OCI-LY3 (cell line): ENCODE measurements around the gene ZMIZ1.

Experiments
- H2AFZ ChIP-seq: fragments of 200-600, 300-600 bp; shearing (Covaris generic); 2 replicates; pipeline ENCODE4 v1.6.0; 2014; ENCODE audit warnings: antibody characterized with exemption, low read depth, low read length
- H3K27ac ChIP-seq: fragments of 200-600, 300-600 bp; sonication (generic); 2 replicates; pipeline ENCODE4 v1.5.1; 2014; ENCODE audit warnings: mild to moderate bottlenecking, low read length, moderate library complexity, mixed read lengths
- H3K27me3 ChIP-seq: fragments of 200-600, 300-600 bp; sonication (generic); 2 replicates; pipeline ENCODE4 v1.6.1; 2014; ENCODE audit warnings: low read depth, low read length, mixed read lengths
- H3K36me3 ChIP-seq: fragments of 200-600, 300-600 bp; sonication (generic); replicated peaks from 2 replicates; pipeline ENCODE3; 2014; ENCODE audit warnings: low read depth, low read length, mixed read lengths
- H3K4me1 ChIP-seq: fragments of 300-600, 200-600 bp; sonication (generic); 2 replicates; pipeline ENCODE4 v1.6.1; 2014; ENCODE audit warnings: low read length, mixed read lengths
- H3K4me2 ChIP-seq: fragments of 200-600, 300-600 bp; sonication (generic); 2 replicates; pipeline ENCODE4 v1.6.1; 2014; ENCODE audit warnings: low read length, mixed read lengths
- H3K4me3 ChIP-seq: fragments of 300-600, 200-600 bp; sonication (generic); 2 replicates; pipeline ENCODE4 v1.5.1; 2014; ENCODE audit warnings: antibody characterized with exemption, mild to moderate bottlenecking, low read length, moderate library complexity
- H3K79me2 ChIP-seq: fragments of 300-600, 200-600 bp; shearing (Covaris generic); 2 replicates; pipeline ENCODE4 v1.6.1; 2014; ENCODE audit warnings: mild to moderate bottlenecking, low read length, mixed read lengths
- H3K9ac ChIP-seq: fragments of 300-600, 200-600 bp; shearing (Covaris generic); 2 replicates; pipeline ENCODE4 v1.6.0; 2014; ENCODE audit warnings: mild to moderate bottlenecking, low read length, moderate library complexity
- H3K9me3 ChIP-seq: fragments of 200-600, 300-600 bp; shearing (Covaris generic); 2 replicates; pipeline ENCODE4 v1.6.1; 2014; ENCODE audit warnings: low read length, mixed read lengths; ENCODE audit not compliant: insufficient read depth
- H4K20me1 ChIP-seq: fragments of 200-600, 300-600 bp; sonication (generic); 2 replicates; pipeline ENCODE4 v1.6.1; 2016; ENCODE audit warnings: low read length, mixed read lengths; ENCODE audit not compliant: insufficient read depth
- CTCF ChIP-seq: fragments of 200-600, 300-600 bp; sonication (generic); IDR thresholded peaks from 2 replicates; pipeline ENCODE4 v1.5.1; 2014; ENCODE audit warnings: antibody characterized with exemption, low read length, low read depth
- EZH2phosphoT487 ChIP-seq: fragments of 200-600 bp; shearing (Covaris generic); IDR thresholded peaks from 2 replicates; pipeline ENCODE4 v1.6.1; 2018; ENCODE audit warnings: antibody characterized with exemption, mixed run types, low read depth

The ZMIZ1 gene

GRCh38 chr10:79187121-79187940 lies 118.6 kb downstream of the ZMIZ1 start:
- H3K4me1 ChIP-seq = peaks cover 8% of the 10 kb centered on the region
- H3K4me2 ChIP-seq = no peak overlapping the region
- no peaks in the 10 kb centered on the region for H3K79me2 ChIP-seq
- H3K9me3 ChIP-seq = no peaks in the 10 kb centered on the region
- no peak overlapping the region for H3K9ac ChIP-seq
- no peak overlapping the region for H3K27ac ChIP-seq
- H3K4me3 ChIP-seq = no peak overlapping the region
- H4K20me1 ChIP-seq = no peaks in the 10 kb centered on the region
- H2AFZ ChIP-seq = no peak overlapping the region
- H3K36me3 ChIP-seq = no peaks in the 10 kb centered on the region
- TF ChIP-seq EZH2phosphoT487 (no peak), CTCF (no peak)
- 0 out of 2 replicates have a peak, but pooled peaks cover 5% of the 10 kb centered on the region for H3K27me3 ChIP-seq

GRCh38 chr10:79188154-79188965 lies 119.6 kb downstream of the ZMIZ1 start:
- no peak overlapping the region for H3K27ac ChIP-seq

GRCh38 chr10:79189181-79189580 lies 120.4 kb downstream of the ZMIZ1 start:
- Histone ChIP-seq H3K27me3 (peaks cover 12% of the 10 kb centered on the region; the same call in 1 of the 2 replicates), H2AFZ (no peak overlapping the region), H3K4me2 (no peak overlapping the region), H3K36me3 (no peaks in the 10 kb centered on the region), H3K27ac (no peak overlapping the region), H4K20me1 (no peaks in the 10 kb centered on the region), H3K4me3 (no peak overlapping the region), H3K9me3 (no peaks in the 10 kb centered on the region), H3K9ac (no peak overlapping the region), H3K79me2 (no peaks in the 10 kb centered on the region), H3K4me1 (peaks cover 8% of the 10 kb centered on the region)
- no peak for TF ChIP-seq EZH2phosphoT487
- TF ChIP-seq CTCF = no peak

More at GRCh38 chr10:79188154-79188965, 119.6 kb downstream of the ZMIZ1 start:
- Histone ChIP-seq H3K4me3 (no peak overlapping the region), H2AFZ (no peak overlapping the region), H3K79me2 (no peaks in the 10 kb centered on the region), H3K9ac (no peak overlapping the region), H3K36me3 (no peaks in the 10 kb centered on the region), H3K27me3 (peaks cover 11% of the 10 kb centered on the region; the same call in 1 of the 2 replicates), H3K4me1 (peaks cover 8% of the 10 kb centered on the region), H4K20me1 (no peaks in the 10 kb centered on the region), H3K9me3 (no peaks in the 10 kb centered on the region), H3K4me2 (no peak overlapping the region)
- TF ChIP-seq EZH2phosphoT487 (no peak), CTCF (no peak)

- Histone ChIP-seq H3K4me1 (peaks cover 8% of the 10 kb centered on the region), H3K9ac (no peak overlapping the region), H3K79me2 (no peaks in the 10 kb centered on the region), H3K27ac (no peak overlapping the region), H3K4me2 (no peak overlapping the region), H3K27me3 (peaks cover 20% of the 10 kb centered on the region; the same call in 1 of the 2 replicates), H3K9me3 (no peaks in the 10 kb centered on the region), H2AFZ (no peak overlapping the region), H3K4me3 (no peak overlapping the region), H3K36me3 (no peaks in the 10 kb centered on the region), H4K20me1 (no peaks in the 10 kb centered on the region)
- no peak for TF ChIP-seq CTCF
- TF ChIP-seq EZH2phosphoT487 = no peak
These were observed 121.2 kb downstream of the ZMIZ1 start for GRCh38 chr10:79189853-79190435.
